ENCODE measurements around the gene DDX4.

DDX4 gene

DNA sequence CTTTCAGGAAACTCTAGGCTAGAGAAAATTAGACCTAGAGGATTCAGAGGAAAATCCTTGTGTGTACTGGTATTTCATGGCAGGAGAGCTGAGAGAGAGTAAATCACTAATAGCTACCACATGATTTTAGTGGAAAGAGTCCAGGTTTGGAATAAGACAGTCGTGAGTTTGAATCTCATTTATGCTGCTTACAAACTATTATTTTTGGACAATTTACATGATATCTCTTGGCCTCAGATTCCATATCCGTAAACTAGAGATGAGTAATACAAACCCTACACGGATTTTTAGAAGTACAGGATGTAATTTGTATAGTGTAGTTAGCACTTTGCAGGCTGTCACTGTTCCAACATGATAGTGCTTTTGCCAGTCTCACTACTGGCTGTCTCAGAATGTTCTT is 116.0 kb downstream of the DDX4 start:
- ATAC-seq = peak; percentile 52
- TF ChIP-seq CSDC2 (CRISPR knock-in tag; IDR thresholded peaks at IDR 0.05) = no peak
- no peak for TF ChIP-seq ZNF8 (CRISPR knock-in tag; IDR thresholded peaks at IDR 0.05)
- TF ChIP-seq PPARA (CRISPR knock-in tag; IDR thresholded peaks at IDR 0.05; ENCODE audit: borderline replicate concordance) = no peak
- TF ChIP-seq POU6F1 (CRISPR knock-in tag; IDR thresholded peaks at IDR 0.05; ENCODE audit: borderline replicate concordance, low read depth) = no peak
- TF ChIP-seq, protein P1, sequence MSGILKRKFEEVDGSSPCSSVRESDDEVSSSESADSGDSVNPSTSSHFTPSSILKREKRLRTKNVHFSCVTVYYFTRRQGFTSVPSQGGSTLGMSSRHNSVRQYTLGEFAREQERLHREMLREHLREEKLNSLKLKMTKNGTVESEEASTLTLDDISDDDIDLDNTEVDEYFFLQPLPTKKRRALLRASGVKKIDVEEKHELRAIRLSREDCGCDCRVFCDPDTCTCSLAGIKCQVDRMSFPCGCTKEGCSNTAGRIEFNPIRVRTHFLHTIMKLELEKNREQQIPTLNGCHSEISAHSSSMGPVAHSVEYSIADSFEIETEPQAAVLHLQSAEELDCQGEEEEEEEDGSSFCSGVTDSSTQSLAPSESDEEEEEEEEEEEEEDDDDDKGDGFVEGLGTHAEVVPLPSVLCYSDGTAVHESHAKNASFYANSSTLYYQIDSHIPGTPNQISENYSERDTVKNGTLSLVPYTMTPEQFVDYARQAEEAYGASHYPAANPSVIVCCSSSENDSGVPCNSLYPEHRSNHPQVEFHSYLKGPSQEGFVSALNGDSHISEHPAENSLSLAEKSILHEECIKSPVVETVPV (CRISPR knock-in tag; IDR thresholded peaks at IDR 0.05) = no peak
- no peak for TF ChIP-seq PATZ1 (CRISPR knock-in tag; IDR thresholded peaks at IDR 0.05; ENCODE audit: borderline replicate concordance)
- TF ChIP-seq TCF4 (CRISPR knock-in tag; IDR thresholded peaks at IDR 0.05; ENCODE audit: borderline replicate concordance) = no peak
- no peak for TF ChIP-seq ESRRG (CRISPR knock-in tag; IDR thresholded peaks at IDR 0.05)
- no peak for TF ChIP-seq RARB (CRISPR knock-in tag; IDR thresholded peaks at IDR 0.05)
- TF ChIP-seq TSHZ2 (CRISPR knock-in tag; IDR thresholded peaks at IDR 0.05) = no peak
- no peak for TF ChIP-seq CREB5 (CRISPR knock-in tag; IDR thresholded peaks at IDR 0.05; ENCODE audit: low read depth)
- no peak for TF ChIP-seq ARNTL (CRISPR knock-in tag; IDR thresholded peaks at IDR 0.05; ENCODE audit: borderline replicate concordance, low read depth)
- TF ChIP-seq GLIS3 (CRISPR knock-in tag; IDR thresholded peaks at IDR 0.05) = no peak
- TF ChIP-seq ZFP3 (CRISPR knock-in tag; IDR thresholded peaks at IDR 0.05) = no peak
- TF ChIP-seq BACH2 (CRISPR knock-in tag; IDR thresholded peaks at IDR 0.05; ENCODE audit: borderline replicate concordance) = no peak
- TF ChIP-seq ZFP30 (CRISPR knock-in tag; IDR thresholded peaks at IDR 0.05) = no peak
- TF ChIP-seq SNAI2 (CRISPR knock-in tag; IDR thresholded peaks at IDR 0.05) = no peak

DNA sequence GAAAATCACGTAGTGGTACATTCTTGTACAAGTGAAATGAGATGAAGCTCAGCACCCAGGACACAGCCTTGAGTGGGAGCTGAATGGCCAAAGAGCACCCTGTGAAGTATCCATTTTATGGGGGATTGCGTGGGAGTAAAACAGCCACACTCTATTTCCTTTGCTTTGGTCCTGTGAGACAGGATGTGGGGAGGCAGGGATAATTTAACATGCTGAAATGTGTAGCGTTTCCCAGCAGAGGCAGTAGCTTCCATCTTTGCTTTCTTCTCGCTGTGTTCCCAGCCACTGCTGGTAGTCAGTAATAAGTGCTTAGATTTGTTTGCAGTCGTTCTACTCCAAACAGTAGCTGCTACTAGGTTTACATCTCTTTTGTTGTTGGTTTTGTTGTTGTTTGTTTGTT is 117.6 kb downstream of the DDX4 start:
- no peak for ATAC-seq
- TF ChIP-seq TSHZ2 (CRISPR knock-in tag; IDR thresholded peaks at IDR 0.05) (no peak), BACH2 (CRISPR knock-in tag; IDR thresholded peaks at IDR 0.05; ENCODE audit: borderline replicate concordance) (no peak), ZFP30 (CRISPR knock-in tag; IDR thresholded peaks at IDR 0.05) (no peak), ZNF8 (CRISPR knock-in tag; IDR thresholded peaks at IDR 0.05) (no peak), GLIS3 (CRISPR knock-in tag; IDR thresholded peaks at IDR 0.05) (no peak)
